Liver (tissue), 9 donors: ENCODE data around the gene TM4SF5. TPM values are rescaled to one million over a fixed set of nuclear protein-coding genes. Genes with fewer than 3 reads are reported as not detected.
A peak's percentile ranks its signal among the peaks of the same experiment; 100 is the strongest.

ENCODE experiments used
- DNase-seq: peaks from one replicate; pipeline ENCODE4 v3.0.0-alpha.2; 2017; ENCODE audit warnings: low spot score
- H3K27ac ChIP-seq, 2 donors: one replicate each; pipeline ENCODE4 v1.7.0; 2013; ENCODE audit warnings: inconsistent platforms in 2 of 2, low read length in 2 of 2, control low read depth in 1 of 2, low read depth in 1 of 2, mild to moderate bottlenecking in 1 of 2
- H3K27me3 ChIP-seq, 4 donors: one replicate each; pipeline versions ENCODE4 v1.6.1 to v1.7.0; 2013; ENCODE audit warnings: low read length in 3 of 4, inconsistent platforms in 1 of 4, mild to moderate bottlenecking in 1 of 4, moderate library complexity in 1 of 4; ENCODE audit not compliant: control insufficient read depth in 4 of 4, insufficient read depth in 4 of 4
- H3K36me3 ChIP-seq, 4 donors: one replicate each; pipeline versions ENCODE4 v1.6.1 to v1.7.0; 2013; ENCODE audit warnings: low read length in 3 of 4, mild to moderate bottlenecking in 3 of 4, low read depth in 1 of 4, moderate library complexity in 1 of 4; ENCODE audit not compliant: control insufficient read depth in 4 of 4, insufficient read depth in 3 of 4
- H3K4me1 ChIP-seq, 4 donors: one replicate each; pipeline versions ENCODE4 v1.6.1 to v1.7.0; 2013; ENCODE audit warnings: low read length in 3 of 4, mild to moderate bottlenecking in 3 of 4, moderate library complexity in 1 of 4; ENCODE audit not compliant: control insufficient read depth in 4 of 4, insufficient read depth in 4 of 4
- H3K4me3 ChIP-seq, 3 donors: one replicate each; pipeline versions ENCODE4 v1.6.1 to v1.7.0; 2013; ENCODE audit warnings: low read length in 3 of 3, control low read depth in 1 of 3, low read depth in 1 of 3, mild to moderate bottlenecking in 1 of 3
- H3K9ac ChIP-seq, 2 donors: one replicate each; pipeline ENCODE4 v1.7.0; 2013; ENCODE audit warnings: low read length in 2 of 2, mild to moderate bottlenecking in 2 of 2, moderate library complexity in 2 of 2, control low read depth in 1 of 2, low read depth in 1 of 2
- H3K9me3 ChIP-seq, 4 donors: one replicate each; pipeline versions ENCODE4 v1.6.1 to v1.7.0; 2013; ENCODE audit warnings: low read length in 3 of 4; ENCODE audit not compliant: control insufficient read depth in 4 of 4
- ATF3 ChIP-seq: IDR thresholded peaks from 2 replicates; pipeline ENCODE4 v1.6.1; 2016; ENCODE audit warnings: antibody characterized with exemption
- EGR1 ChIP-seq, 2 donors: IDR thresholded peaks; 2 replicates each; pipeline ENCODE4 v1.6.1; 2016 to 2018; ENCODE audit warnings: antibody characterized with exemption in 2 of 2, low read depth in 2 of 2
- FOXA1 ChIP-seq: IDR thresholded peaks from 2 replicates; pipeline ENCODE4 v1.6.1; 2016; ENCODE audit warnings: antibody characterized with exemption
- FOXA2 ChIP-seq: IDR thresholded peaks from 2 replicates; pipeline ENCODE4 v1.6.1; 2016; ENCODE audit warnings: antibody characterized with exemption
- GABPA ChIP-seq, 2 donors: IDR thresholded peaks in 1 of 2; conservative IDR thresholded peaks in 1 of 2; 2 replicates each; pipeline ENCODE4 v1.6.1; 2016; ENCODE audit warnings: antibody characterized with exemption in 2 of 2, mild to moderate bottlenecking in 1 of 2, moderate library complexity in 1 of 2
- HNF4A ChIP-seq, 2 donors: conservative IDR thresholded peaks; 2 replicates each; pipeline ENCODE4 v1.6.1; 2016; ENCODE audit warnings: antibody characterized with exemption in 2 of 2, mild to moderate bottlenecking in 2 of 2
- HNF4G ChIP-seq: IDR thresholded peaks from 2 replicates; pipeline ENCODE4 v1.6.1; 2016; ENCODE audit warnings: antibody characterized with exemption
- JUND ChIP-seq, 2 donors: IDR thresholded peaks; 2 replicates each; pipeline ENCODE4 v1.6.1; 2016; ENCODE audit warnings: antibody characterized with exemption in 2 of 2
- MAX ChIP-seq: IDR thresholded peaks from 2 replicates; pipeline ENCODE4 v1.6.1; 2016; ENCODE audit warnings: antibody characterized with exemption
- NR2F2 ChIP-seq: IDR thresholded peaks from 2 replicates; pipeline ENCODE4 v1.6.1; 2016; ENCODE audit warnings: antibody characterized with exemption
- RAD21 ChIP-seq, 2 donors: IDR thresholded peaks; 2 replicates each; pipeline ENCODE4 v1.6.1; 2016; ENCODE audit warnings: antibody characterized with exemption in 2 of 2, mild to moderate bottlenecking in 2 of 2
- REST ChIP-seq: IDR thresholded peaks from 2 replicates; pipeline ENCODE4 v1.6.1; 2016; ENCODE audit warnings: antibody characterized with exemption, mild to moderate bottlenecking
- RXRA ChIP-seq, 2 donors: IDR thresholded peaks; 2 replicates each; pipeline ENCODE4 v1.6.1; 2017 to 2018; ENCODE audit warnings: antibody characterized with exemption in 2 of 2, mild to moderate bottlenecking in 1 of 2
- SP1 ChIP-seq: IDR thresholded peaks from 2 replicates; pipeline ENCODE4 v1.6.1; 2018; ENCODE audit warnings: antibody characterized with exemption, mild to moderate bottlenecking
- TAF1 ChIP-seq: conservative IDR thresholded peaks from 2 replicates; pipeline ENCODE4 v1.6.1; 2016; ENCODE audit warnings: antibody characterized with exemption, mild to moderate bottlenecking
- YY1 ChIP-seq: IDR thresholded peaks from 2 replicates; pipeline ENCODE4 v1.6.1; 2016; ENCODE audit warnings: antibody characterized with exemption, mild to moderate bottlenecking
- ZBTB33 ChIP-seq: IDR thresholded peaks from 2 replicates; pipeline ENCODE4 v1.6.1; 2016; ENCODE audit warnings: antibody characterized with exemption
- WGBS: extraction: QIAGEN DNeasy Blood & Tissue Kit; methylation state at CpG from one replicate; pipeline ENCODE4 v1.1.7; 2013; 5-methylcytosine and 5-hydroxymethylcytosine counted together
- polyA plus RNA-seq, 2 donors: library from polyadenylated mRNA; stranded (reverse) in 1 of 2; unstranded in 1 of 2; fragments of 200-250 nt in 1 of 2; fragments of >200 nt in 1 of 2; fragmentation: Nextera tagmentation in 1 of 2; extraction: Ambion mirVana in 1 of 2; gene quantifications; one replicate each; pipeline versions ENCODE4 v1.2.1 to v1.2.3, GENCODE V29; 2013 to 2015
- total RNA-seq, 2 donors: library from RNA; depleted of rRNA; stranded (reverse); fragments of >200 nt; gene quantifications; one replicate each; pipeline ENCODE4 v1.2.3, GENCODE V29; 2014
- donor health status: healthy.
- donor health status: healthy.
- donor health status: healthy.
- donor health status: healthy.
- donor health status: healthy.

Gene TM4SF5
- total and polyA plus RNA-seq, 4 donors, result 20.1 to 309 (median 115) TPM

GRCh38 chr17:4815043-4815675 lies 43.5 kb downstream of the TM4SF5 start:
- peaks cover 1 to 30% (median 6%) of the 10 kb centered on the region in 4 donors for H3K36me3 ChIP-seq
- H3K9ac ChIP-seq, result no peak overlapping the region
- H3K9me3 ChIP-seq, result no peaks in the 10 kb centered on the region
- H3K4me1 ChIP-seq, result peaks cover 0 to 4% (median 1%) of the 10 kb centered on the region in 4 donors
- DNase-seq, result no peak
- H3K27ac ChIP-seq, result no peak overlapping the region
- H3K4me3 ChIP-seq, result no peak overlapping the region
- TF ChIP-seq JUND (IDR thresholded peaks at IDR 0.05) (no peak), RAD21 (IDR thresholded peaks at IDR 0.05) (peak in 1 of 2 donors; percentile 31)
- H3K27me3 ChIP-seq, result no peaks in the 10 kb centered on the region
- WGBS, result 93% methylated on average over 7 of the region's 7 CpGs

- Histone ChIP-seq H3K36me3 (peaks cover 1 to 34% (median 6%) of the 10 kb centered on the region in 4 donors), H3K9ac (no peak overlapping the region), H3K4me1 (no peaks in the 10 kb centered on the region), H3K27ac (no peak overlapping the region), H3K9me3 (no peaks in the 10 kb centered on the region), H3K4me3 (no peak overlapping the region), H3K27me3 (no peaks in the 10 kb centered on the region)
- DNase-seq, result no peak
- TF ChIP-seq EGR1 (IDR thresholded peaks at IDR 0.05; ENCODE audit: low read depth in 2 of 2), result no peak
- no peak for TF ChIP-seq FOXA2
- no peak for TF ChIP-seq REST
- no peak for TF ChIP-seq GABPA (IDR thresholded peaks at IDR 0.05 in 1 of 2, conservative IDR thresholded peaks at IDR 0.05 in 1 of 2)
- TF ChIP-seq TAF1, result no peak
- no peak for TF ChIP-seq YY1
- no peak for TF ChIP-seq HNF4A (conservative IDR thresholded peaks at IDR 0.05)
- TF ChIP-seq NR2F2, result no peak
- no peak for TF ChIP-seq ZBTB33
- TF ChIP-seq ATF3, result no peak
- no peak for TF ChIP-seq RXRA (IDR thresholded peaks at IDR 0.05)
- no peak for TF ChIP-seq MAX
- TF ChIP-seq HNF4G, result no peak
- no peak for TF ChIP-seq RAD21 (IDR thresholded peaks at IDR 0.05)
- no peak for TF ChIP-seq SP1
- no peak for TF ChIP-seq FOXA1
- WGBS, result 92% methylated on average over 13 of the region's 13 CpGs
Measured at GRCh38 chr17:4816826-4817225, 45.1 kb downstream of the TM4SF5 start.
